HG03571 (cell line): ENCODE data around the gene TMEM81.

Experiments used
- ATAC-seq: cut with Tn5 transposase; IDR thresholded peaks from one replicate; pipeline ENCODE4 v1.9.1; 2021; ENCODE audit not compliant: unreplicated experiment

Gene TMEM81

DNA sequence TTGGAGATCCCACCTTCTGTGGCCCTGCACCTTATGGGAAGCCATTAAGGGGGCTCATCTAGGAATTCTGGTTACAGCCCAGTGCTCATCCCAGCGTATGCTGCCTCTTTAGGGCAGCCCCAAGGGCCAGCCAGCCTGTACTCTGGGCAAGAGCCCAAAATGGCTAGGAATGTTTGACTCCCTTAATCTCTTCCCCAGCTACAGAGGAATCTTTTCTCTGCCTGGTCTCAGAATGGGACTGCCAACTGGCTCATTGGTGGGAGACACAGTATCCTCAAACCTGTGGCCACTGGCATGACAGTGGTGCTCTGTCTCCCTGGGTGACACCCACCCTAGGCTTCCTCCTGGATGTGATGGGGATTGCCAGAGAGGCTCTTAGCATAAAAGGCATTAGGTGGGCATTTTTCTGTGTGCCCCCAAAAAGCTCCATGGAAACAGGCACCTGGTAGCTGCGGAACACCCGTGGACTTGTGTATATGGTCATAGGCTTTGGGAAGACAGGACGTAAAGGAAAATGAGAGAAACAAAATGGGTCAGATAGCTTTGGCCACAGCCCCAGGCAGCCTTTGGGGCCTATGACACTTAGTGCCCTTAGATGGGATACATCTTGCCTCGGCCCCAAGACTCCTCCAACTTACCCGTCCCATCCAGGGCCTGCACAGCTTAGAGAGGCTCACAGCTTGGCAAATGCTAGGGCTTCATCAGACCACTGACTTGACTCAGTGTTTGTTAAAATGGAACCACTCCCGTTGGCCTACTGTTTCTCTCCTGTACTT is 6.9 kb downstream of the TMEM81 start:
- ATAC-seq, result no peak

DNA sequence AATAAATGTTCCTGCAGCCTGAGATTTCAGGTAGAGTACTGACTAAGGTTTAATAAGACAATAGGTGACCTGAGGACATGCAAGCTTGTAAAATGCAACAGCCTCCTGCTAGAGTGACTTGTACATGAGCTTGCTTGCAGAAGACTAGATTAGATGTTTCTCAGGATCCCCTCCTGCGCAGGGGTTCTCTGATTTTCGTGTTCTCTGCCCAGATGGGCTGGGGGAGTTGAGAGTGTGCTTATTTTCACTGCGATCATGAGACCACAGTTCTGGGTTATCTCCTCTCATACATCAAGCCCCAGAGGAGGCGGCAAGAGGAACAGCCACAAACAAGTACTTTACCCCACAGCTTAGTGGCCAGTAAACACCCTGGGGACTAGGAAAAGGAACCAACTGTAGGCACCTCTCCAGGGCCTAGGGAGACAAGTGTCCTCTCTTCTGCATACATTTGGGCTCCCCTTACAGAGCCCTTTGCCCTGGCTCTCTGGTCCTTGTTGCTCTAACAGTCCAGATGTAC is 8.0 kb downstream of the TMEM81 start:
- ATAC-seq, result no peak

DNA sequence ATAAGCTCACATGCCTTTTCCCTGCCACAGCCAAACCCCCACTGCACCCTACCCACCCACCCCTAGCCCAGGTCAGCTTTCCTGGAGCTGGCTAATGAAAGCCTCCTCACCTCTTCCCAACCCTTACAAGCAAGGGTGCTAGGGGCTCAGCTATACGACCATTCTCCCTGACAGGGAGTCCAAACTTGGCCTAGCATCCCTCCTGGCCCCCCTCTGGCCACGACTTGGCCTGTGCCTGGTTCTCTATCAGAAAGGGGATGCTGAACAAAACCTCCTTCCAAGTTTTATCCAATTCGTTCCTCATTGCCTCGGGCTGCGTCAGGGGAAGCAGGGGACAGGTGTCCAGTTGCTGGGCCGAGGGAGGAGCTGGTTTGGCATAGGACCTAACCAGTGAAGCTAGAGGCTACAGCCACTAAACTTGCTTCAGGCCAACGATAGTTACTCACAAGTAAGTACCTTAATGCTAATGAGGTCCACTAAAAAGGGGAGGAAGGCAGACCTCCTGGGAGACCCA is 8.6 kb downstream of the TMEM81 start:
- no peak for ATAC-seq

DNA sequence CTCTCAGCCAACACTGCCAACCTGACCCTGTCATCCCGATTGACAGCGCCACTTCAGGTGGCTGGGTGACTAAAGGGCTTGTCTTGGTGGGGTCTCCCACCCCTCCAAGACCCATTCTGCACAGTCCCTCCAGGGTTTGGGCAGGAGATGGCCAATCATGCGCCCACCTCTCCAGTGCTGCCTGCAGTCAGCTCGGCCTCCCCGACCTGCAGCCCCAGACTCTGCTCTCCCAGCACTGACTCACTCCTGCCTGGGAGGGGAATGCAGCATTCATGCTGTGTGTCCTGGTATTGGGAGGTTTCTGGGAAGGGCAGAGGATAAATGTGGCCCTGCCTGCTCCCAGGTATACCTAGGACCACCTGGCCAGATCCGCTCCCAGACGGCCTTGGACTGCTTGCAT is 9.7 kb downstream of the TMEM81 start:
- no peak for ATAC-seq

DNA sequence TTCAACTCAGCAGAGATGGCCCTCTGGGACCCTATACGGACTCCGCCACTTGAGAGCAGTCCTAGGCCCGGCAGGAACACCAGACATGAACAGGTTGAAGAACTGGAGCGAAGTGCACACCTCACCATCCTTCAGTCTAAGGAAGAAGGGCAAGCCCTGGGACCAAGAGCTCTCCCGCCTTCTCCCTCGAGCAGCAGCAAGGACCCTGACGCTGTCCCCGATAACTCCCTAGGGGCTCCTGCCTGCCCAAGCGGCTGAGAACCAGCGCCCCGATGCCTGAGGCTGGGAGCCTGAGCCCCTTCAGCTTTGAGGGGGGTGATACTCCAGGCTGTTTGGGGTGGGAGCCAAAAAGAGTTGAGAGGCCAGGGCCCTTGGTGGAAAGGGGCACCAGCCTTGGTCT is 10.2 kb downstream of the TMEM81 start:
- ATAC-seq, result no peak

DNA sequence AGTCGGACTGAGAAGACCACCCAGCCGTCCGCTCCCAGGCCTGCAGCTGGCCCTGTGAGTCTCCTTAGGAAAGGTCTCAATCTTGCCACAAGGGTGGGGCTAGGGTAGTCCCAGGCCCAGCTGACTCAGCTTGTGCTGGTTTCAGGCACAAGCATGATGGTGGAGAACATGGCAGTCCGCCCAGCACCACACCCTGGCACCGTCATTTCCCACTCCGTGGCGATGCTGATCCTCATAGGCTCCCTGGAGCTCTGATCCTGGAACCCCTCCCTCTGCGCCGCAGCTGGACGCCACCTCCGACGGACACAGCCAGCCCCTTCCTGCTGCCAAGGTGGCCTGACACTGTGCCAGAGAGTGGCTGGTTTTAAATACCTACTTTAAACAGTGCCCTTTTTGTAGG is 10.7 kb downstream of the TMEM81 start:
- no peak for ATAC-seq

DNA sequence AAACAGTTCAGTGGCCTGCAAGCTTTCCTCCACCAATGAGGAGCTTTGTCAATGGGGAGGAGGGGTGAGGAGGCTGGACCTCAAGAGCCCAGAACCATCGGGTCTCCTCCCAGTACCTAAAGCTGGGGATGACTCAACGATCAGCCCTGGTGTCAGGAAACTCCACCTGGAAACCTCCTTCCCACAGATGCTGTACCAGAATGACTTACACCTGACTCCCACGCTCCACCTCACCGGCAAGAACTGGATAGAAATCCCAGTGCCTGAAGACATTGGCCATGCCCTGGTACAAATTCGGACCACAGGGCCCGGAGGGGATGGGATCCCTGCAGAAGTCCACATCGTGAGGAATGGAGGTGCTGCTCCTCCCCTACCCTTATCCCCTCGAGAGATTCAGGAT is 11.4 kb downstream of the TMEM81 start:
- ATAC-seq, result no peak

DNA sequence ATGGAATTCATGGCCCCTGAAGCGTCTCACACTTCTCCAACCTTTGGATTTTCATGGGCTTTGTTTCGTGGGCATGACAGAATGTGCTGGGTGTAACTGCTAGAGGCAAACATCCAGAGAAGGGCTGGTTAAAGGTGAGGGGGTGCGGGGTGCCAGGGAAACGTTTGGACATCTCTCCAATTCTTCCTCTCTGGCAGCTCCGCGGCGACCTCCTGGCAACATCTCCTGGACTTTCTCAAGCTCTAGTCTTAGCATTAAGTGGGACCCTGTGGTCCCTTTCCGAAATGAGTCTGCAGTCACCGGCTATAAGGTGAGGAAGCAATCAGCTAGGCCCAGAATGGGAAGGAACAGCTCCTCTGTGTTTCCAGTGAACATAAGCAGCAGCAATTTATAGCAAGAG is 12.0 kb downstream of the TMEM81 start:
- ATAC-seq, result no peak

DNA sequence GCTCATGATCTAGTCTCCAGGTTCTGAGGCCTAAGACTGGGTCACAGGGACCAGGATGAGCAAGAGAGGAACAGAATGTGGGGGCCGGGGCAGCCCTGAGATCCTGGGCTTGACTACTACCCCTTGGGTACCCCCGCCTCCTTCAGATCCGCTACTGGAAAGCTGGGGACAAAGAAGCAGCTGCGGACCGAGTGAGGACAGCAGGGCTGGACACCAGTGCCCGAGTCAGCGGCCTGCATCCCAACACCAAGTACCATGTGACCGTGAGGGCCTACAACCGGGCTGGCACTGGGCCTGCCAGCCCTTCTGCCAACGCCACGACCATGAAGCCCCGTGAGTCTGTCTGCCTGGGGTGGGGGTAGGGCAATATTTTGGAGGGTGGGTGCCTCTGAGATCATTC is 12.5 kb downstream of the TMEM81 start:
- no peak for ATAC-seq

DNA sequence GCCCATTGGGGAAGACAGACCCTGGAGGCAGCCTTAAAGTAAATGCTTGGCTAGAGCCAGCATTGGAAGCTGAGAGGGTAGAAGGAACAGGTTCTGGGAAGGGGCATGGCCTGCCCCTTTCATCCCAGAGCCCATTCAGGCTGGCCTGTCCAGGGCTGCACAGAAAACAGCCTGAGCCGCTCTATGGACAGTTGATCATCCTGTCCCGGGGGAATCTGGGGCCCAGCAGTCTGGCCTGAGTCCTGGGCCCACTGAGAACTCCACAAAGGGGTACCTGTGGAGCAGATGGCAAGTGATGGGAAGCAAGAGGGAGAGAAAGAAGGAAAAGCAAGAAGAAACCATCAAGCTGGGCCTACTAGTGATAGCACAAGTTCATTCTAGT is 13.2 kb downstream of the TMEM81 start:
- no peak for ATAC-seq

DNA sequence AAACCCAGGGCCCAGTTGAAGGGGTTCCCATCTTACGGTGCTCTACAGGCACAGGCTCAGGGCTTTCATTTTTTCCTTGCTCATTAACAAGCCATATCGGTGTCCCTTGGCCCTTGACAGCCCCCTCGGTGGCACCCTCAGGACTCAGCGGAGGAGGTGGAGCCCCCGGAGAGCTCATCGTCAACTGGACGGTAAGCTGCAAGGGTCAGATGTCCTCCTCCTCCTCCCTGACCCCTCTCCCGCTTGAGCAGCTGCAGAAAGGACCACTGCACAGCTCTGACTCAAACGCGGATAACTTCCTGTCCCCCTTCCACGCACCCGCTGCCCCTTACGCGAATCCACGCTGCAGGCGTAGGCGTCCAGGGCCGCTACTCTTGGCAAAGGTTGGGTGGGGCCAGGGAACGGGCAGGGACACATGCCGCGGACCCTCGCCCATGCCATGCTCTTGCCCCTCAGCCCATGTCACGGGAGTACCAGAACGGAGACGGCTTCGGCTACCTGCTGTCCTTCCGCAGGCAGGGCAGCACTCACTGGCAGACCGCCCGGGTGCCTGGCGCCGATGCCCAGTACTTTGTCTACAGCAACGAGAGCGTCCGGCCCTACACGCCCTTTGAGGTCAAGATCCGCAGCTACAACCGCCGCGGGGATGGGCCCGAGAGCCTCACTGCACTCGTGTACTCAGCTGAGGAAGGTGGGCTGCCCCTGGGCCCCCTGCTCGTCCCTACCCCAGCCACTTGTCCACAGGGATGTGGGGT is 14.7 kb downstream of the TMEM81 start:
- no peak for ATAC-seq

DNA sequence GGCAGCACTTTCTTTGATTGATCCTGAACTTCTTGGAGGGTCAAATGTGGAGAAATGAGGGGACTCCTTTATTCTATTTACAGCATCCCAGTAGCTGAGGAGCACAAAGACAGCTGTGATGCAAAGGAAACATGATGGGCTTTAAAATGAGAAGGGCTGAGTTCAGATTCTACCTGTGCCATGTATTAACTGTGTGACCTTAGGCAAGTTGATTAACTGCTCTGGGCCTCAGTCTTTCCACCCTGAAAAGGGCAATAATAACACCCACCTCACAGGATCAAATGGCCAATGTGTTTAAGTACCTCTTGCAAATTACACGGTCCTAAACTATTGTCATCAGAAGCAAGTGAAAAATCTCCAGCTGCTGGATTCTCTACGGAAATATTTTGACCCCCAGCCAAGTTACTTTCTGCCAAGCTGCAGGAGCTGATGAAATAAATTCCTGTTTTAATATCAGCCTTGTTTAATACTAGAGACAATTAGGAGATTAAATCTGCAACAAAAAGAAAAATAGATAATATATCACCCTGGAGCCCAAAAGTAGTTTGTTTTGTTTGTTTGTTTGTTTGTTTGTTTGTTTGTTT is 15.7 kb downstream of the TMEM81 start:
- ATAC-seq, result no peak

DNA sequence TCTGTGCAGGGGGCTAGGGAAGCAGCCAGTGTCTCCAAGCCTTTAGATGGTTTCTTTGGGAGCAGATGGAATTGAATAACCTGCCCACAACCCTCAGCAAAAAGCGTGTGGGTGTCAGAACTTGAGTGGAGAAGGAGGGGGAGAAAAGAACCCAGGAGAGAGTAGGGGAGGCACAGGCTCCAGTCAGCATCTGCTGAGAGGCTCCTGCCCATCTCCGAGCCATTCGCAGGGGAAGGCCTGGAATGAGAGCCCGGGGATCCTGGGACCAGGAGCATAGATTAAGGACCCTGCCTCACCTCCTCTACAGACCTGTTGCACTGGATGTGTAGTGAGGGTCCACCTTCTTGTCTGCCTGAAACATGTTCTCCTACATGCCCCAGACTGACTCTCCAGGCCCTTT is 16.3 kb downstream of the TMEM81 start:
- ATAC-seq, result no peak

DNA sequence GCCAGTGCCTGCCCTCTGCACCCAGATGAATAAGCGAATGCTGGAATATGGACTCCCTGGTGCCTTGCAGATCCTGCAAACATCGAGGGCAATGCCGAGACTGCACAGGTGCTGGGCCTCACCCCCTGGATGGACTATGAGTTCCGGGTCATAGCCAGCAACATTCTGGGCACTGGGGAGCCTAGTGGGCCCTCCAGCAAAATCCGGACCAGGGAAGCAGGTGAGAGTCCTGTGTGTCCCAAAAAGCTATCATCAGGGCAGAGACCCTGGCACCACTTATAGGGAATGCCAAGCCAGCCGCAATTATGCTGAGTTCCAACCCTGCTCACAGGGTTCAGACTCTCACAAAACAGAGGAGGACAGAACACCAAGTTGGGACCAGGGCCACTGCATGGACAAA is 17.2 kb downstream of the TMEM81 start:
- ATAC-seq, result no peak

DNA sequence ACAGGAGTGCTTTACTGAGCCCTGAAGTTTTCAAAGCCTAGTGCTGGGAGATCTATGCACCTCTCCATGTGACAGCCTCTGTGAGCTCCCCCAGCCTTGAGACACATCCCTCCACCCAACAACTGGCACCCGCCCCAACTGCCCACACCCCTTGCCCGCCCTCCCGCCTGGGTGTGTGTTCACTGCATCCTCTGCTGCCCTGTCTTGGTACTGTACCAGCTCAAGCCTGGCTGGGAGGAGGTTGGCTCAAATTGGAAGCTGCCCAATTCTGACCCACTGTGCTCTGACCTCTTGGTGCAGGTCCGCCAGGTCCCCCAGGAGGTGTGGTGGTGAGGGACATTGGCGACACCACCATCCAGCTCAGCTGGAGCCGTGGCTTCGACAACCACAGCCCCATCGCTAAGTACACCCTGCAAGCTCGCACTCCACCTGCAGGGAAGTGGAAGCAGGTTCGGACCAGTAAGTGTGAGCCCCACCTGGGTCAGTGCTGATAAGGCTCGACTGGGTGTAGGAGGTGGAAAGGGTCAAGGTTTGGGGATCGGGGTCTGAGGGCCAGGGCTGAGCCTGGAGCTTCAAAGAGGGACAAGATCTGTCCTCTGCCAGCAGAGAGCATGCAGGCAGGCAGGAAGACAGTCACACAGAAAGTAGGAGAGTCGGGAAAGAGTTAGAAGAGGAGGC is 18.0 kb downstream of the TMEM81 start:
- ATAC-seq, result no peak

DNA sequence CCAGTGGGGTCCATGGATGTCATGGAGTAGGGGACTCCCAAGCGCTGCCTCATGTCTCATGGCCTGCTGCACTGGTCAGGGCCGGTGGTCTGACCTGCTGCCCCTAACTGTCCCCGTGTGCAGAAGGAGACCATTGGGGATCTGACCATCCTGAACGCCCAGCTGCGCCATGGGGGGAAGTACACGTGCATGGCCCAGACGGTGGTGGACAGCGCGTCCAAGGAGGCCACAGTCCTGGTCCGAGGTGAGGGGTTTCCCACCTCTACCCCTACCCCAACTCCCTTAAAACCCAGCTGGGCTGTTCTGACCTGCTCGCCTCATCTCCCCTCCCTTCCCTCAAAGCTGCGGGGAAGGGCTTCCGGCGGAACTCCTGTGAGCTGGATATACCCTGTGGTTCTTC is 18.6 kb downstream of the TMEM81 start:
- ATAC-seq, result no peak

DNA sequence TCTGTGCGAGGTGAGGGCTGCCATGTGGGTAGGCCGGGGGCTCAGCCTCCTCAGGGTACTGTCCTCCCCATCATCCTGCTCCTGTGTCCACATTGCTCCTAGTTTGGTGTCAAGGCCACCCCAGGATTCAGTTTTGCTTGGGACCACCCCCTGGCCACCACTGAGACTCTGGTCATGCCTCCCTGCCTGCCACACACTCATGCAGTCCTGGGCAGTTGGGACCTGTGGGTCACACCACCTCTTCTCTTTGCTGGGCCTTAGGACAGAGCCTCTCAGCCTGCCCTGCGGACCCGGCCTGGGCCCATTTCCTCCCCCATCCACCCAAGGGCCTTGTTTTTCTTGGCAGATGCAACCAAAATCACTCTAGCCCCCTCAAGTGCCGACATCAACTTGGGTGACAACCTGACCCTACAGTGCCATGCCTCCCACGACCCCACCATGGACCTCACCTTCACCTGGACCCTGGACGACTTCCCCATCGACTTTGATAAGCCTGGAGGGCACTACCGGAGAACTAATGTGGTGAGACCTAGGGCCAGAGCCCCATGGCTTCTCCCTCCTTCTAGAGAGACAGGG is 19.4 kb downstream of the TMEM81 start:
- no peak for ATAC-seq

DNA sequence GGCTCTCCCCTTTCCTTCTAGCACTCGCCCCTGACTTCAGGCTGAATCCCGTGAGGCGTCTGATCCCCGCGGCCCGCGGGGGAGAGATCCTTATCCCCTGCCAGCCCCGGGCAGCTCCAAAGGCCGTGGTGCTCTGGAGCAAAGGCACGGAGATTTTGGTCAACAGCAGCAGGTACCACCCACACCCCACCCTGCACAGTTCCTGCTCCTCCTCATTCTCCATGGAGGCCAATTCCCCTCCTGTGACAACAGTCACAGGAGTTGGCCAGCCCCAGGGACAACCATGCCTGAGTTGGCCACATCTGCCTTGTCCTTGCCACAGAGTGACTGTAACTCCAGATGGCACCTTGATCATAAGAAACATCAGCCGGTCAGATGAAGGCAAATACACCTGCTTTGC is 20.0 kb downstream of the TMEM81 start:
- no peak for ATAC-seq

DNA sequence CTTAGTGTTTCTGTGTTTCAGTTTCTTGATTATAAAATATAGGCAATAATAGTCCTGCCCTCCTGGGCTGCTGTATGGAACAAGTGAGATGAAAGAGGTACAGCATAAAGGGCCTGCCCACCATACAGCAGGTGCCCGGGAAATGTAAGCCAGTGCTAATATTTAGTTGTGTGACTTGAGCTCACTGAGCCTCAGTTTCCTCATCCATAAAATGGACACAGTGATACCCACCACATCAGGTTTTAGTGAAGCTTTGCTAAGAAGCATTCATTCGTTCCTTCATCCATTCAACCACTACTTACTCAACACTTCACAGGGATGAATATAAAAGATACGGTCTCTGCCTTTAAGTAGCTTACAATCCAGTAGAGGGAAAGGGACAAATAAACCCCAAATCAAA is 21.4 kb downstream of the TMEM81 start:
- ATAC-seq, result no peak

DNA sequence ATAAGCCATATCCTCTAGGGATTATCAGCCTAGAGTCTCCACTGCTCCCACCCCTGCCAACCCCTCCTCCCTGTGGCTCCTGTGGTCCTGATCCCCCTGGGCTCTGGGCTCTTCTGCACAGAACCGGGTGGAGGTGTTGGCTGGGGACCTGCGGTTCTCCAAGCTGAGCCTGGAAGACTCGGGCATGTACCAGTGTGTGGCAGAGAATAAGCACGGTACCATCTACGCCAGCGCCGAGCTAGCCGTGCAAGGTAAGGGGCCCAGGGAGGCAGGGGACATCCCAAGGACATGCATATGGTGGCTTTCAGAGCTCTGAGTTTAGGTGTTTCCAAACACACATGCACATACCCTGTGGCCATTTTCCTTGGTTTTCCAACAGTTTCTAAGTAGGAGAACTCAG is 21.9 kb downstream of the TMEM81 start:
- ATAC-seq, result no peak

DNA sequence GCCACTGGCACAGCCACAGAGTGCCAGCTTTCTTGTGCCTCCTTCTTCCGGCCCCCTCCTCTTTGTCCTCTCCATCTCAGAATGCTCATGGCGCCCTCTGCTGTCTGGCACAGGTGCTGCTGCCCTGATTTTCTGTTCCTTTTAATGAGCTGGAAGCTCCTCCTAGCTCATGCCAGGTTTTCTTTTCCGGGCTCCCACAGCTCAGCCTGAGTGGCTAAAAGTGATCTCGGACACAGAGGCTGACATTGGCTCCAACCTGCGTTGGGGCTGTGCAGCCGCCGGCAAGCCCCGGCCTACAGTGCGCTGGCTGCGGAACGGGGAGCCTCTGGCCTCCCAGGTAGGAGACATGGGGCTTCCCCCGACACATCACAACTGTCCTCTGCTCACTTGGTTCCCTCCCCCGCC is 22.6 kb downstream of the TMEM81 start:
- no peak for ATAC-seq
